ENCODE results near the gene ACAA2. TPM values are rescaled to one million over a fixed set of nuclear protein-coding genes. Genes with fewer than 3 reads are reported as not detected.

Gene ACAA2
- total RNA-seq, 4 donors from 2014 or later: 118 to 175 (median 168) TPM

DNA sequence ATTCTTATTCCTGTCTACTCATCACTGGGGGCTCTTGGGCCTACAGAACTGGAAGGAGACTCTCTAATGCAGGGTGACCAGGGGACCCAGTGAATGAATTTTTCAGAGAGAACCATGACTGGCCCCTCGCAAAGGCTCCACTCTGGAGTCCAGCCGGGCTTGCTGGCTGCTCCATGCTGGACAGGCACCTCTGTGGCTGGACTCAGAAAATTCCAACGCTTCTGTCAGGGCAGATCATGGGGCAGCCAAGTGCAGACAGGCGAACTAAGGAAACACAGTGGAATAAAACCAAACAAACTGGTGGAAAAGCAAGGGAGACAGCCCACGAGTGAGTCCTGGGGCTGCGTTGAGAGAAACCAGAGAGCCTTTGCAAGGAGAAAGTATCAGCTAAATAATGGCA lies 57.2 kb downstream of the ACAA2 start:
- TF ChIP-seq, protein P1, sequence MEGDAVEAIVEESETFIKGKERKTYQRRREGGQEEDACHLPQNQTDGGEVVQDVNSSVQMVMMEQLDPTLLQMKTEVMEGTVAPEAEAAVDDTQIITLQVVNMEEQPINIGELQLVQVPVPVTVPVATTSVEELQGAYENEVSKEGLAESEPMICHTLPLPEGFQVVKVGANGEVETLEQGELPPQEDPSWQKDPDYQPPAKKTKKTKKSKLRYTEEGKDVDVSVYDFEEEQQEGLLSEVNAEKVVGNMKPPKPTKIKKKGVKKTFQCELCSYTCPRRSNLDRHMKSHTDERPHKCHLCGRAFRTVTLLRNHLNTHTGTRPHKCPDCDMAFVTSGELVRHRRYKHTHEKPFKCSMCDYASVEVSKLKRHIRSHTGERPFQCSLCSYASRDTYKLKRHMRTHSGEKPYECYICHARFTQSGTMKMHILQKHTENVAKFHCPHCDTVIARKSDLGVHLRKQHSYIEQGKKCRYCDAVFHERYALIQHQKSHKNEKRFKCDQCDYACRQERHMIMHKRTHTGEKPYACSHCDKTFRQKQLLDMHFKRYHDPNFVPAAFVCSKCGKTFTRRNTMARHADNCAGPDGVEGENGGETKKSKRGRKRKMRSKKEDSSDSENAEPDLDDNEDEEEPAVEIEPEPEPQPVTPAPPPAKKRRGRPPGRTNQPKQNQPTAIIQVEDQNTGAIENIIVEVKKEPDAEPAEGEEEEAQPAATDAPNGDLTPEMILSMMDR (IDR thresholded peaks at IDR 0.05; ENCODE audit: low read depth): no peak

DNA sequence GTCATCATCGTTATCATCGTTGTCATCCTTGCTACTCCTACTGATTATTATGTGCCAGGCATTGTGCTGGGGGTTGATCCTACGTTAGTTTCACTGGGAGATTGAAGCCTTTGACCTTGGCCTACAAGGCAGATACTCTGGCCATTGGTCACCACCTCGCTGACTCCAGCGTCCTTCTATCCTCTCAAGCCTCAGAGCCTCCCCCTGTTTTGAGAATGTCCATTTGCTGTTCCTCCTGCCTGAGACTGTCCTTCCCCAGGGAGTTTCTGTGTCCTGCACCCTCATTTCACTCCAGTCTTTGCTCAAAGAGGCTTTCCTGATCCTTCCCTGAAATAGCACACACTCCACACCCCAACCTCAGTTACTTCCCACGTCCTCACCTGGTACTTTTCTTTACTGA lies 57.8 kb downstream of the ACAA2 start:
- TF ChIP-seq, protein P1 (IDR thresholded peaks at IDR 0.05; ENCODE audit: low read depth): no peak

DNA sequence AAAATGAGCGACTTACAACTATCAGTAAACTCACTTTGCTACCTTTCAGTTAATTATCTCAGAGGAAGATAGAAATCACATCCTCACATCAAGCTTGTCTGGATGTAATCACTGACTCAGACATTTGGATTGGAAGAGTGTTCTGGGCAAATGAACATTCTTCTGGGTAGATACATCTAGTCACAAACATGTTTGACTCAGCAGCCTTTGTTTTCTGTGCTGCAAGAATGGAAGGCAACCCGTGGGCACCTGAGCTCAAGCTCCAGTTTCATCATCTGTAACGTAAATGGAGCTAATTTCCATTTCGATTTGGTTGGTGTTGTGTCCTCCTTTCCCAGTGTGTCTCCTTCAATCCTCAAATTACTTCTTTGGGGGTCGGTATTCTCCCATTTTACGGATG lies 58.5 kb downstream of the ACAA2 start:
- TF ChIP-seq, protein P1 (IDR thresholded peaks at IDR 0.05; ENCODE audit: low read depth): no peak

DNA sequence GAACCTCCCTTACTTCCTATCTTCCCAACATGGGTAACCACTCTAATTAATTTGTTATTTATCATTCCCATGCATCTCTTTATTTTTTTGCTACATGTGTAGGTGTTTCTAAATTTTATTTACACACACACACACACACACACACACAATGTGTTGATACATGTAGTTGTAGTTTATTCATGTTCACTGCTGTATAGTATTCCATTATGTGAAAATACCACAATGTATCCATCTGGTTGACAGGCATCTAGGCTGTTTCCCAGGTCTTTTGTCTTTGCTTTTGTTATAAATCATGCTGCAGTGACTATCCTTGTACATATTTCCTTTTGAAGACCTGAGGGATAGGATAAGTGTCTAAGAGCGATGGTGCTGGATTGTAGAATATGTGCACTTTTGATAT lies 59.7 kb downstream of the ACAA2 start:
- TF ChIP-seq, protein P1 (IDR thresholded peaks at IDR 0.05; ENCODE audit: low read depth): no peak

DNA sequence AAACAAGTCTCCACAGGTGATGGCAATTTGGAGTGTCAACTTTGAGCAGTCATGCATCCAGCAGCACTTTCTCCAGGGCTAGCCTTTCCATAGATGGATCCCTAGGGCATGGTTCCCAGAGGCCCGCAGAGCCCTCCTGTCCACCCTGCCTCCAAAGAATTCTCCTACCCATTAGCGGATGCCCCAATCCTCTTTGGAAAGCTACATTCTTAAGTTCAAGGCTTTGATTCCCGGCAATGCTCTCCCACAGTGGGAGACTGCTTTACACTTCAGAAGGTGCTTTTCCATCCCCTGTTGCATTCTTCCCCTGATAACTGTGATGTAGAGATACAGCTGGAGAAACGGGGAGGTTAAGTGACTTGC lies 61.3 kb downstream of the ACAA2 start:
- TF ChIP-seq, protein P1 (IDR thresholded peaks at IDR 0.05; ENCODE audit: low read depth): no peak

DNA sequence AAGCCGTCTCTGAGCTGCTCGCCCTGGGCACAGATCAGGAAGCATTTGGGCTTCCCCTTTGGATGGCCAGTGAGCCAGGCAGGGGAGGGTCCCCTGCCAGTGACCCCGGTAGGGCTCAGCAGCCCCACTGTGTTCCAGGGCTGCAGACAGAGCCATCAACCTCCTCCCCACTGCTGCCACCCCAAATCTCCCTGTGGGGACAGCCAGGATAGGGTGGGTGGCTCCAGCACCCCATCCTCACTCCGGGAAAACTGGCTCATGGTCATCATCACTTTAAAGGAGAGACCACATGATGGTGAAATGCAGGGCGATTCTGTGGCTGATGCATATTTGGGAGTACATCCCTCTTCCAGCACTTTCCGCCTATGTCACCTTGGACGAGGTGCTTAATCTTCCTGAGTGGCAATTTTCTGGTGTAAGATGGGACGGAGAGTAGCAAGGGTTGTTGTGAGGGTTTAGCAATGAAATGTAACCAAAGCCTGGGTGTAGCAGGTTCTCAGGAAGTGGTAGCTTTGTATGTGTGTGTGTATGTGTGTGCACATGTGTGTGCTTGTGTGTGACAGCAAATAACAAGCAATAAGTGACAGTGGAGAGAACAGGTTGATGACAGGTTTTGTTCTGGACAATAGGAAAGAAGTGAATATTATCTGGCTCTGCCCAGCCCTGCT lies 61.8 kb downstream of the ACAA2 start:
- TF ChIP-seq, protein P1 (IDR thresholded peaks at IDR 0.05; ENCODE audit: low read depth): no peak

DNA sequence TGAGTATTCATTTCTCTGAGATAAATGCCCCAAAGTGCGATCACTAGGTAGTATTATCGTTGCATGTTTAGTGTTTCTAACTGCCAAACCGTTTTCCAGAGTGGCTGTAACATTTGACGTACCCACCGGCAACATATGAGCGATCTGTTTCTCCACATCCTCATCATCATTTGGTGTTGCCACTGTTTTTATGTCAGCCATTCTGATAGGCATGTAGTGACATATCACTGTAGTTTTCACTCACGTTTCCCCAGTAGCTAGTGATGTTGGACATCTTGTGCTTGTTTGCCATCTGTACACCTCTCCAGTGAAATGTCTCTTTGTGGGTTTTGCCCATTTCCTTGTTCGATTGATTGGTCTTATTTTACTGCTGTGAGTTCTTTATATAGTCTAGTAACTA lies 63.8 kb downstream of the ACAA2 start:
- TF ChIP-seq, protein P1 (IDR thresholded peaks at IDR 0.05; ENCODE audit: low read depth): no peak

Measured in subcutaneous adipose tissue (tissue), 4 donors.